Measurements from ENCODE around the gene PGM2L1.

The PGM2L1 gene

GRCh38 chr11:74306435-74307175, 91.6 kb downstream of the PGM2L1 start:
- no peak overlapping the region for H3K4me3 ChIP-seq (ENCODE audit: low read depth, low read length)
- no peak for TF ChIP-seq MYC (IDR thresholded peaks at IDR 0.05; ENCODE audit: low read depth, low read length)
- no peak for TF ChIP-seq MAX (IDR thresholded peaks at IDR 0.05; ENCODE audit: low read depth, low read length)
- no peak for TF ChIP-seq CTCF (IDR thresholded peaks at IDR 0.05; ENCODE audit: low read depth, low read length)
- no peak for TF ChIP-seq POLR2A (IDR thresholded peaks at IDR 0.05; ENCODE audit: extremely low read depth, insufficient read length)
- peak; percentile 39 for DNase-seq (ENCODE audit: low read depth)

GRCh38 chr11:74299015-74299414, 99.2 kb downstream of the PGM2L1 start:
- no peak for TF ChIP-seq CTCF (IDR thresholded peaks at IDR 0.05; ENCODE audit: low read depth, low read length)
- TF ChIP-seq MAX (IDR thresholded peaks at IDR 0.05; ENCODE audit: low read depth, low read length), result no peak
- no peak for TF ChIP-seq MYC (IDR thresholded peaks at IDR 0.05; ENCODE audit: low read depth, low read length)
- TF ChIP-seq POLR2A (IDR thresholded peaks at IDR 0.05; ENCODE audit: extremely low read depth, insufficient read length), result no peak
- DNase-seq (ENCODE audit: low read depth), result no peak
- H3K4me3 ChIP-seq (ENCODE audit: low read depth, low read length), result no peak overlapping the region

GRCh38 chr11:74297484-74297883, 100.7 kb downstream of the PGM2L1 start:
- no peak for DNase-seq (ENCODE audit: low read depth)
- H3K4me3 ChIP-seq (ENCODE audit: low read depth, low read length), result no peak overlapping the region
- TF ChIP-seq MYC (IDR thresholded peaks at IDR 0.05; ENCODE audit: low read depth, low read length) (no peak), MAX (IDR thresholded peaks at IDR 0.05; ENCODE audit: low read depth, low read length) (no peak), CTCF (IDR thresholded peaks at IDR 0.05; ENCODE audit: low read depth, low read length) (no peak), POLR2A (IDR thresholded peaks at IDR 0.05; ENCODE audit: extremely low read depth, insufficient read length) (no peak)

GRCh38 chr11:74288911-74289310, 109.3 kb downstream of the PGM2L1 start:
- no peak for DNase-seq (ENCODE audit: low read depth)
- no peak for TF ChIP-seq CTCF (IDR thresholded peaks at IDR 0.05; ENCODE audit: low read depth, low read length)
- TF ChIP-seq POLR2A (IDR thresholded peaks at IDR 0.05; ENCODE audit: extremely low read depth, insufficient read length), result no peak
- TF ChIP-seq MAX (IDR thresholded peaks at IDR 0.05; ENCODE audit: low read depth, low read length), result no peak
- TF ChIP-seq MYC (IDR thresholded peaks at IDR 0.05; ENCODE audit: low read depth, low read length), result no peak
- H3K4me3 ChIP-seq (ENCODE audit: low read depth, low read length), result no peak overlapping the region

- peak; percentile 16 for DNase-seq (ENCODE audit: low read depth)
- H3K4me3 ChIP-seq (ENCODE audit: low read depth, low read length), result no peak overlapping the region
- TF ChIP-seq POLR2A (IDR thresholded peaks at IDR 0.05; ENCODE audit: extremely low read depth, insufficient read length) (no peak), MYC (IDR thresholded peaks at IDR 0.05; ENCODE audit: low read depth, low read length) (no peak), MAX (IDR thresholded peaks at IDR 0.05; ENCODE audit: low read depth, low read length) (no peak), CTCF (IDR thresholded peaks at IDR 0.05; ENCODE audit: low read depth, low read length) (no peak)
These were observed 110.1 kb downstream of the PGM2L1 start for GRCh38 chr11:74288161-74288560.

Data from NB4 (cell line).